ENCODE data around the gene SLC35G6.

DNA sequence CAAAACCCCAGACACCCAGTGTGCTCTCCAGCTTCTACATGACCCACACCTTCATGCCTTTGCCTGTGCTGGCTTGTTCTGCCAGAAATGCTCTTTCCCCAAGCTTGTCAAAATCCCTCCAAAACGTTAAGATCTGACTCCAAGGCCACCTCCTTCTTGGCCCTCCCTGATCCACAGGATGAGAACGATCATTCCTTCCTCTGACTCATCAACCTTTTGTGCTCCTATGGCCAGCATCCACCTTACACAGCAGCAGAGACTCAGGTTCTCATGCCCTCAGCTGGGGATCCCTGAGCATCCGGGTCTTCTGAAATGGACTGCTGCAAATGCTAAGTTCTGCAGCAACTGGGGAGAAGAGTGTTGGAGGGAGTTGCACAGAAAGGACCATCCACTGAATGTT, 4.8 kb upstream of the SLC35G6 start:
- TF ChIP-seq TAF1 (IDR thresholded peaks at IDR 0.05; ENCODE audit: low read depth, low read length) (no peak), SPI1 (IDR thresholded peaks at IDR 0.05; ENCODE audit: low read depth, low read length) (no peak), POLR2AphosphoS5 (IDR thresholded peaks at IDR 0.05; ENCODE audit: low read depth, low read length) (no peak), POLR2A (IDR thresholded peaks at IDR 0.05; ENCODE audit: low read depth, low read length) (no peak), POU2F2 (IDR thresholded peaks at IDR 0.05; ENCODE audit: low read depth, low read length) (no peak)
